HG02938 (cell line): Measurements from ENCODE around the gene RIPK4.
"Not testable (repeated sequence)": the region's sequence is repeated elsewhere in the genome, so short reads cannot be mapped to it uniquely, and the experiment has no call there.

ENCODE experiments used
- ATAC-seq: cut with Tn5 transposase; IDR thresholded peaks from one replicate; pipeline ENCODE4 v1.9.1; 2021; ENCODE audit warnings: mild to moderate bottlenecking, moderate library complexity; ENCODE audit not compliant: unreplicated experiment

RIPK4 gene

DNA sequence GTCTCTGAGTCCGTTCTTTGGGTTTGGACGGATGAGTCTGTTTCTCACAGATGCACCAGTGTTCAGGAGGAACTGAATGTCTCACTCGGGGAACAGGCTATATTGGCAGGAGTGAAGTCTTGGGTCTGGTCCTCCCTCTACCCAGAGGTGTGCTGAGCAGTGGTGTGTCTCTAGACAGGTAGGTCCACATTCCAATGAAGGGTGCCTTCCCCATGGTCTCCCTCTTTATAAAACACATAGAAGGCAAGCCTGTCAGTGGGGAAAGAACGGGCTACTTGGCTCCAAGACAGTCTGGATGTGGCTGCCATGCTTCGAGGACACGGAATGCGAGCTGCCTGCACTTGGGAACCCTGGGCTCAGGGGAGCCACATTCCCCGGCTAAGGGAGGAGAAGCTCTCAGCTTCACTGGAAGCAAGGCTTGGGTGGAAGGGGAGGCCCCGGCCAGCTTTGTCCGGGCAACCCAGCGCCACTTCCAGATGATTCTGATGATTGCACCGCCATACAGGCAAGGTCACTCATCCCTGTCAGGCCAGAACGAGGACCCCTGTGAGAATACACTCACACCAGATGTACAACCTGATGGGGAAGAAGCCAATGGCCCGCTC is 29.7 kb upstream of the RIPK4 start:
- no peak for ATAC-seq

DNA sequence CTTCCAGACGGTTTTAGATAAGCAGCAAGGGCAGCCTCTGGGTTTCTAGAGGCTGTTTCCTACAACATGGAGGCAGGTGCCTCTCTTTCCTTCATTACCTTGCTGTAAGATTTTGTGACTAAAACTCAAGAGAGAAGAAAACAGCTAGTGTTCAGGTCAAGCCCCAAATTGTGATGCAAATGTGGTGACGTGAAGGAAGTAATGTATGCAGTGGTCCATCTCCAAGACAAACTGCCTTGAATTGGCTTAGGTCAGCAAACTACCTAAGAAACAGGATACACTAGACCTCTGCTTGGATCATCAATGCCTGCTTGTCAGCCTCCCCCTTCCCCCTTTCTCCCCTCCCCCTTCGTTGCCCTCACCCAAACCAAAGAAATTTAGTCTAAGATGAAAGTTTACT is 28.9 kb upstream of the RIPK4 start:
- ATAC-seq, result no peak

DNA sequence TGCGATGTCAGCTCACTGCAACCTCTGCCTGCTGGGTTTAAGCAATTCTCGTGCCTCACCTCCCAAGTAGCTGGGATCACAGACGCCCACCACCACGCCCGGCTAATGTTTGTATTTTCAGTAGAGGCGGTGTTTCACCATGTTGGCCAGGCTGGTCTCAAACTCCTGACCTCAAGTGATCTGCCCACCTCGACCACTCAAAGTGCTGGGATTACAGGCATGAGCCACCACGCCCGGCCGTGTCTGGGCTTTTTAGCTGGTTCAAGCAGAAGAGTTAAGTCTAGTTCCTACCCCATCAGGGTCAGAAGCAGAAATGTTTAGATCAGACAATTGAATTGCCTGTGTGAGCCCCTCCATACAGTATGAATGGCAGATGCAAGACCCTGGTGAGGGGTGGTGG is 27.7 kb upstream of the RIPK4 start:
- ATAC-seq, result no peak

DNA sequence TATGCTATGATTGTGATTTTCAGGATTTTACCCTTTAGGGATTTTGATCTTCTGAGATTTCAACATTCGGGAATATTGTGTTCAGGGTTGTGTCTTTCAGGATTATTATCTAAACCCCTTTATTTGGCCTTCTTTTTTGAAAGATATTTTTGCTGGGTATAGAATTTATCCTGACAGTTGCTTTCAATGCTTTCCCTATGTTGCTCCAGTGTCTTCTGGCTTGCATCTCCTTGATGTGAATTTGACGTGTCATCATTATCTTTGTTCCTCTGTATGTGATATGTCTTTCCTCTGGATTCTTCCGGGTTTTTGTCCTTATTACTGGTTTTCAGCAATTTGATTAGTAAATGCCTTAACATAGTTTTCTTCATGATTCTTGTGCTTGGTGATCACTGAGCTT is 25.9 kb upstream of the RIPK4 start:
- no peak for ATAC-seq

DNA sequence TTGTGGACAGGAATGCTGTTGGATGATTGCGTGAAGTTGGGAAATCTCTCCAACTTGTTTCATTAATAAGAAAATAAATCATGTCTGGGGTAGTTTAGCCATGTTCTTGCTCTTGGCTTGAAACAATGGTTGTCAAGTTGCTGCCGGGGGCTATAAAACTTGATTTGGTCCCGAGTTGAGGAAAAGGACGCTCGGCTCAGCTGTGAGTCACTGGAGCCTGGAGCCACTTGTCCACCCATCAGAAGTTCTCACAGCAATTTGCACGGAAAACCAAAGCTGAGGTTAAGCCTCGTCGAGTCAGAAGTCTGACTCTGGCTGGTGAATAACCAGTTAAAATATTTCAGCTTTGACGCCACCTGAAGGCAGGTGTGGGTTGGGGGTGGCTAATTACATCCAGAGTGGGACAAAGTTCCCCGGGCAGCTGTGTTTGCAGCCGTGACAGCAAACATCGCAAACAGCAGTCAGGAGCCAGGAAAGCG is 19.7 kb upstream of the RIPK4 start:
- ATAC-seq, result no peak

- not testable (repeated sequence) for ATAC-seq
Observed at GRCh38 chr21:41785262-41785661, 18.4 kb upstream of the RIPK4 start.

GRCh38 chr21:41784456-41785102 is 17.7 kb upstream of the RIPK4 start:
- no peak for ATAC-seq

DNA sequence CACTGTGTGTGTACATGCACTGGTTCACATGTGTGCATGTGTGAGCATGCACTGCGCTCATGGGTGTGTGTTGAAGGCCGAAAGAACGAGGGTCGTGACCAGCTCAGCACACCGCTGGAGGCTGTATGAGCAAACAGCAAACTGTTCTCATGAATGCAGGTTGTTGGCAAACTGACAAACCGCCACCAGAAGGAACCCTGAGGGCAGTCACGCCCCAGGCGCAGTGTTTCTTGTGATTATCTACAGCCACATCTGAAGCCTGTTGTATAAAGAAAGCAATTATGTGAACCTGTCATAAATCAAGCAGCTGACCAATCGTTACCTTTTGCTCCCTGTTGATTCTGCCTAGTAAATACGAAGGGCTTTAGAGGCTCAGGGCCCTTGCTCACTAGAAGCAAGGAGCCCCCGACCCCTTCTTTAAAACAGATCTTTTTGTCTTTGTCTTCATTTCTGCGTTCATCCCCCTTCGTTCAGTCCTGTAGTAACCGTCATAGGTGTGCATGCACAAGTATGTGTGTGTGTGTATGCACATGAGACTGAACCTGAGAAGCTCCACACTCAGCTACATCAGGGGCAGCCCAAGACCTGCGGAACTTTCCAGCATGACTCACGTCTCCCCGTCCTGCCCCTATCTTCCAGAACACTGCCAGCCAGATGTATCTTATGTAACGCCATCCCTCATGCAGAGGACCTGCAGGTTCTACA is 16.8 kb upstream of the RIPK4 start:
- ATAC-seq, result no peak

- no peak for ATAC-seq
Observed at GRCh38 chr21:41781050-41781410, 14.2 kb upstream of the RIPK4 start.

DNA sequence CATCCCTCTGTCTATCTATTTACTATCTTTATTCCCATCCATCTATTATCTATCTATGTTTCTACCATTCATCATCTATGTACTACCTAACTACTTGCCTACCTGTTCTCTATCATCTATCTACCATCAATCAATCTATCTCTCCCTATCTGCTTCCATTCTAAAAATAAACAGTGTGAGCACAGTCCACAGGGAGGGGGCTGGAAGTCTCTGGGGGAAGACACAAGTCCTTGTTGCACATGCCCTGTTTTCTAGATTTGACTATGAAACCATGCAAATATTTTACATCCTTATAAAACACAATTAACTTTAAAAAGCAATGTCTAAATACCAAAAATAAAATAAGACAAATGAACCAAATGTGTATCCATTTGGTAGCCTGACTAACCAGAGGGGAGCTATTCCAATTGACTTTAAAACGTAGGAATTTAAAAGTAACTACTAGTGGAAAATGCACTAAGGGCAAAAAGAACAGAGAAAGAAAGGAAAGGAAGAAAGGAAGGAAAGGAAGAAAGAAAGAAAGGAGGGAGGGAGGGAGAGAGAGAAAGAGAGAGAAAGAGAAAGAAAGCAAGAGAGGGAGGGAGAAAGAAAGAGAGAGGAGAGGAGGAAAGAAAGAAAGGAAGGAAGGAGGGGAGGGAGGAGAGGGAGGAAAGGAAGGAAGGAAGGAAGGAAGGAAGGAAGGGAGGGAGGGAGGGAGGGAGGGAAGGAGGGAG is 13.6 kb upstream of the RIPK4 start:
- ATAC-seq, result no peak

DNA sequence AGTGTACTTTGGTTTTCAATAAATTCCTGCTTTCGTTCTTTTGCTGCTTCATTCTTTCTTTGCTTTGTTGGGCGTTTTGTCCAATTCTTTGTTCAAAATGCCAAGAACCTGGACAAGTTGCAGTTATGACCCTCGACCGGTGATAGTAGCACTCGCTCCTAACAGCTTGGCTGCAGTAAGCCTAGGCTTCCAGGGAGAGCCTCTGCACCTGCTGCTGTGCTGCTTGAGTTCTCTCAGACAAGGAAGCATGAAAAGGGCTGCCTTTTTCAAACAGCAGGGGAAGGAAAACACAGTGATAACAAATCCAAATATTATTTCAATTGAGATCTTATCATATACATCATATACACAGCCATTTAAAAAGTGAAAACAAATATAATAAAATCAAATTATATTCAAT is 12.8 kb upstream of the RIPK4 start:
- no peak for ATAC-seq

GRCh38 chr21:41778930-41779600 is 12.2 kb upstream of the RIPK4 start:
- ATAC-seq, result no peak

DNA sequence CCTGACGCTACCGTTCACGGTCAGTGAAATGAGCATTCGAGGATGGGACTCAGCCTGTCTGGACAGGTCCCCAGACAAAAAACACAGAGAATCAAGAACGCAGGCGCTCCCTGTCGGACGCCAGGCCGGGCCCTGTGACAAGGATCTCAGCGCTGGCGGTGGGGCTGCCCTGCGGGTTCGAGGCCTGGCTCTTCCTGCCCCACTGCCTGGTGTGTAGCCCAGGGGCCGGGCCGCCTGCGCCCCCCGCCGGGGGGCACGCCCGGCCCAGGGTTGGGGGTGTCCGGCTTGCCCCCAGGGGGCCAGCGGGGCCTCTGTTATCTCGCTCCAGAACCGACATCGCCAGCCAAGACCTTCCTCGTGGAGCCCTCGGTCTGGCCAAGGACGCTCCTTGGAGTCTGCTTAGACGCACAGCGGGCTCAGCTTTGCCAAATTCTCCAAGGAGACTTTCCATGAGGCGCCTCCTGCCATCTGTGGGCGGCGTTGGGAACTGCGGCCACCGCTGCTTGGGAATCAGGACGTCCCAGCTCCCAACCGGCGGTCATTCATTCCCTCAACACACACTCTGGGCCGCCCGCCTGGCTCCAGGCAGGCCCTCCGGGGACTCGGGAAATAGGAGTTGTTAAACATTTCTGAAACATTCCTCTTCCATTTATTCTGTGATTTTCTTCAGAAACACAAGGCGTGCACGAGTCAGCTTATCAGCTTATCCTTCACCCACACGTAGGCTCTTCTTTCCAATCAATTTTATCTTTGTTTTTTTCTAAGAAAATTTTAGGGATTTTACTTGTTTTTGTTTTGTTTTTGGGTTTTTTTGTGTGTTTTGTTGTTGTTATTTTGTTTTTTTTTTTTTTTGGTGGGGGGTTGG is 11.3 kb upstream of the RIPK4 start:
- no peak for ATAC-seq

GRCh38 chr21:41776778-41777177 is 9.9 kb upstream of the RIPK4 start:
- no peak for ATAC-seq

GRCh38 chr21:41775149-41775472 is 8.3 kb upstream of the RIPK4 start:
- ATAC-seq, result no peak

DNA sequence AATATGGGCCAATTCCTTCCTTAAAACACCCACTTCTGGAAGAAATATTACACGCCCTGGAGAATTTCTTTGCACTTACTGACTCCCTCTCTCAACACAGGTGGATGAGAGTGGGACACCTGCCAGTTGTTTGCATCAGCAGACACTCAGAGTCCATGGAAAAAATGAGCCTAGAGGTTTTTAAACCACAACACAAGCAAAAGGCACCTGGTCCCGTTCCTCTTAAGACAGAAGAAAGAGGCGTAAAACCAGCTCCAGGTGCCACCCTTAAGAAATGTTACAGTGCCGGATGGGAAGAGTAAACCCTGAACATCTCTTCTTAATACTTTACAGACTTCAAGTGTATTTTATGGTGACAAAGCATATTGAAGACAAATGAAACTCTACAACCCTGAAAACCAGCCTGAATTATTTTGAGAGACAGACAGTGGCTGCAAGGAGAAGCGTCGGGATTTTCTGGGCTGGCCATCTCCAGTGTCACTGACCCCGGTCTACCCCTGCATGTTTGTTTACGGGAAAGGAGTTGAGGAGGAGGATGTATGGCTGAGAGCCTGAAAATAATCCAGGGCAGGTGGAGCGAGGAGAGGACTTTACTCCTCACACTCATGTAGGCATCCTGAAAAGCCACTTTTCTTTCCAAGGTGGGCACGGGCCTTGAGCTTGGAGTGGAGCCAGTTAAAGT is 7.8 kb upstream of the RIPK4 start:
- no peak for ATAC-seq

DNA sequence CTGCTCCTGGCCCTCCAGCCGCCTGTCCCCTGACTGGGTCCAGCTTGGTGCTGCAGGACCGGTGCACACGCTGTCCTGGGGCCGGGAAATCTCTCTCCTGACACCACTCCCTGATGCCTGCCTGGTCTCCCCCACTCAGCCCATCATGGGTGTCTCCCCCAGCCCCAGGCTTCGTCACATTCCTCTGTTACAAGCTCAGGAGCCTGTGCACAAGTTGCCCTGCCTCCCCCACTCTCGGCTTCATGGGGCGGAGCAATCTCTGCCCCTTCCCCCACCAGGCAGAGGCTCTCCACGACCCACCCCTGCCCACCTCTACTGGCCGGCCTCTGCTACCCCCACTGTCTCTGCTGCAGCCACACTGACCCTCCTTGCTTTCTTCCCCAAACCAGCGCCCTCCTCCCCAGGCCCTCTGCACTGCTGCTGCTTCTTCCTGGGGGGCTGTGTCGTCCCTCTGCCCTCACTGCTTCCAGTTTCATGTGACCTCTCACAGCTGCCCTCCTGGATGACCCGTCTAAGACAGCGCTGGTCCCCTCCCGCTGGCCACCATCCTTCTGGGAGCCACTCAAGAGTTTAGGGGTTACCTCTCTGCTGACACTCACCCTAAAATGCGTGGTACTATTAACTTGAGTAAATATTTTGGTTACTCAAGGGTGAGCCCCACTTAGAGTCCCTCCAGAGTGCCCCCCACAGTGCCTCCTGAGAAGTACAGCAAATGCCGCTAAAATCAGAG is 5.7 kb upstream of the RIPK4 start:
- ATAC-seq, result no peak

- ATAC-seq, result no peak
Observed at GRCh38 chr21:41771625-41771945, 4.7 kb upstream of the RIPK4 start.

- no peak for ATAC-seq
Observed at GRCh38 chr21:41770901-41771624, 4.2 kb upstream of the RIPK4 start.
